Activated CD4-positive, alpha-beta memory T cell treated with anti-CD3 and anti-CD28 coated beads, Interleukin-2, amount 10 ng/mL, durations not matched to agents 7 days and 5 days (primary cell): ENCODE data around the gene PCDHGA9. TPM values are rescaled to one million over a fixed set of nuclear protein-coding genes. Genes with fewer than 3 reads are reported as not detected.
"Not testable (repeated sequence)": the region's sequence is repeated elsewhere in the genome, so short reads cannot be mapped to it uniquely, and the experiment has no call there.

Experiments
- CTCF ChIA-PET: fragments of 350-600 bp; sonication (Branson Sonifier 250); formaldehyde crosslinking; loops from one replicate; lab custom pipeline; 2021; ENCODE audit warnings: antibody characterized with exemption, inconsistent platforms; lab: Charles Lee
- POLR2A ChIA-PET: fragments of 350-600 bp; sonication (Branson Sonifier 250); formaldehyde crosslinking; loops from one replicate; lab custom pipeline; 2021; ENCODE audit warnings: antibody characterized with exemption; lab: Charles Lee
- DNase-seq: peaks from one replicate; pipeline ENCODE4 v3.0.0-alpha.2; 2020
- H3K27ac Mint-ChIP-seq: one replicate; pipeline ENCODE4 v1.8.0; 2021; ENCODE audit warnings: mild to moderate bottlenecking, mixed read lengths
- H3K27me3 Mint-ChIP-seq: one replicate; pipeline ENCODE4 v1.8.0; 2021; ENCODE audit warnings: mixed read lengths
- H3K36me3 Mint-ChIP-seq: one replicate; pipeline ENCODE4 v1.8.0; 2021; ENCODE audit warnings: low read depth, mixed read lengths
- H3K4me1 Mint-ChIP-seq: one replicate; pipeline ENCODE4 v1.8.0; 2021; ENCODE audit warnings: mixed read lengths
- H3K4me3 Mint-ChIP-seq: one replicate; pipeline ENCODE4 v1.8.0; 2021; ENCODE audit warnings: mild to moderate bottlenecking, mixed read lengths
- H3K9me3 Mint-ChIP-seq: one replicate; pipeline ENCODE4 v1.8.0; 2021; ENCODE audit warnings: mixed read lengths
- total RNA-seq, 2 experiments: library from RNA; stranded (reverse); gene quantifications; one replicate each; pipeline ENCODE4 v1.2.3, GENCODE V29; 2021

PCDHGA9 gene
- total RNA-seq, 2 experiments from 2014 or later: not detected

- ChIA-PET CTCF (interaction anchor here (1.6 to 1.7 kb wide), 2 partner anchors 16 to 135 kb away, joined by 4 to 5 read pairs; no protein-coding TSS in a partner anchor), POLR2A (no interaction called here)
- DNase-seq: no peak
- Mint-ChIP-seq H3K27ac (no peak overlapping the region), H3K4me3 (no peak overlapping the region), H3K36me3 (peaks cover 6% of the 10 kb centered on the region), H3K9me3 (peaks cover 21% of the 10 kb centered on the region), H3K27me3 (peaks cover 29% of the 10 kb centered on the region), H3K4me1 (no peaks in the 10 kb centered on the region)
Observed at GRCh38 chr5:141389153-141390042, 13.2 kb upstream of the PCDHGA9 start.

- Mint-ChIP-seq H3K27ac (no peak within 1 kb of the TSS), H3K36me3 (peaks cover 6% of the 10 kb centered on the region), H3K27me3 (peaks cover 36% of the 10 kb centered on the region), H3K4me3 (no peak within 1 kb of the TSS), H3K4me1 (no peaks in the 10 kb centered on the region), H3K9me3 (peaks cover 18% of the 10 kb centered on the region)
- no peak for DNase-seq
- ChIA-PET CTCF (interaction anchor here (1.4 kb wide), 1 partner anchor 20 kb away, joined by 5 read pairs; the partner anchor contains the start of gene PCDHGA10), POLR2A (no interaction called here)
Observed at GRCh38 chr5:141392429-141393198, 10.0 kb upstream of the PCDHGA9 start, which contains the start of gene PCDHGA8. TSS of gene PCDHGA8 (plus strand) at chr5:141392633. CDS start at chr5:141392814, 181 bp downstream.

- Mint-ChIP-seq H3K27ac (no peak overlapping the region), H3K36me3 (peaks cover 6% of the 10 kb centered on the region), H3K4me3 (no peak overlapping the region), H3K4me1 (no peaks in the 10 kb centered on the region), H3K9me3 (peaks cover 18% of the 10 kb centered on the region), H3K27me3 (peaks cover 36% of the 10 kb centered on the region)
- no peak for DNase-seq
- POLR2A ChIA-PET: no interaction called here
- CTCF ChIA-PET: interaction anchor here (1.4 kb wide), 1 partner anchor 19 kb away, joined by 5 read pairs; the partner anchor contains the start of gene PCDHGA10
Observed at GRCh38 chr5:141393267-141393666, 9.3 kb upstream of the PCDHGA9 start.

- CTCF ChIA-PET: interaction anchor here (0.7 to 1.1 kb wide), 3 partner anchors 18 to 525 kb away, joined by 3 to 4 read pairs (median 3); partner anchors contain the start of gene PCDHGA10
- H3K4me3 Mint-ChIP-seq, H3K27ac Mint-ChIP-seq, POLR2A ChIA-PET, DNase-seq, H3K4me1 Mint-ChIP-seq: not testable (repeated sequence)
- Mint-ChIP-seq H3K36me3 (peaks cover 10% of the 10 kb centered on the region), H3K27me3 (peaks cover 39% of the 10 kb centered on the region), H3K9me3 (peaks cover 14% of the 10 kb centered on the region)
Observed at GRCh38 chr5:141394401-141395187, 8.0 kb upstream of the PCDHGA9 start.

- CTCF ChIA-PET: interaction anchor here (0.9 to 2.3 kb wide), 8 partner anchors 9 to 166 kb away, joined by 3 to 11 read pairs (median 5); partner anchors contain the start of genes PCDHGA10, PCDHGA11, PCDHGB3 and PCDHGB6
- H3K4me1 Mint-ChIP-seq, H3K4me3 Mint-ChIP-seq, H3K27ac Mint-ChIP-seq: not testable (repeated sequence)
- DNase-seq: peak; percentile 38
- H3K9me3 Mint-ChIP-seq: peaks cover 11% of the 10 kb centered on the region
- POLR2A ChIA-PET: interaction anchor here (1.1 kb wide), 1 partner anchor 78 kb away, joined by 3 read pairs; the partner anchor contains the start of gene TAF7
- H3K27me3 Mint-ChIP-seq: peaks cover 41% of the 10 kb centered on the region
- H3K36me3 Mint-ChIP-seq: peaks cover 13% of the 10 kb centered on the region
Observed at GRCh38 chr5:141397756-141398551, 4.6 kb upstream of the PCDHGA9 start, which contains the start of gene PCDHGB5. TSS of gene PCDHGB5 (plus strand) at chr5:141397947. CDS start at chr5:141398128, 181 bp downstream.

- Mint-ChIP-seq H3K27me3 (peaks cover 46% of the 10 kb centered on the region), H3K9me3 (peaks cover 11% of the 10 kb centered on the region), H3K4me1 (no peaks in the 10 kb centered on the region), H3K4me3 (no peak overlapping the region), H3K27ac (no peak overlapping the region), H3K36me3 (peaks cover 13% of the 10 kb centered on the region)
- ChIA-PET POLR2A (no interaction called here), CTCF (interaction anchor here (1.1 to 2.3 kb wide), 3 partner anchors 22 to 114 kb away, joined by 3 to 10 read pairs (median 6); partner anchors contain the start of genes PCDHGA11 and PCDHGB3)
- DNase-seq: no peak
Observed at GRCh38 chr5:141398608-141399007, 4.0 kb upstream of the PCDHGA9 start.

- CTCF ChIA-PET: no interaction called here
- peaks cover 46% of the 10 kb centered on the region for H3K27me3 Mint-ChIP-seq
- no peak overlapping the region for H3K27ac Mint-ChIP-seq
Observed at GRCh38 chr5:141399555-141400258, 2.9 kb upstream of the PCDHGA9 start.

GRCh38 chr5:141403387-141403786 is 809 bp downstream of the PCDHGA9 start:
- ChIA-PET CTCF (interaction anchor here (0.8 to 1.6 kb wide), 4 partner anchors 10 to 118 kb away, joined by 3 to 6 read pairs (median 4); partner anchors contain the start of gene PCDHGA10), POLR2A (interaction anchor here (0.7 kb wide), 1 partner anchor 18 kb away, joined by 3 read pairs; the partner anchor contains the start of gene PCDHGA11)
- DNase-seq: no peak
- peaks cover 13% of the 10 kb centered on the region for H3K36me3 Mint-ChIP-seq
- H3K27me3 Mint-ChIP-seq: peaks cover 50% of the 10 kb centered on the region
- H3K4me1 Mint-ChIP-seq: no peaks in the 10 kb centered on the region
- H3K27ac Mint-ChIP-seq: no peak overlapping the region
- peaks cover 9% of the 10 kb centered on the region for H3K9me3 Mint-ChIP-seq
- no peak overlapping the region for H3K4me3 Mint-ChIP-seq

More at GRCh38 chr5:141399555-141400258, 2.9 kb upstream of the PCDHGA9 start:
- no peaks in the 10 kb centered on the region for H3K4me1 Mint-ChIP-seq
- peaks cover 8% of the 10 kb centered on the region for H3K9me3 Mint-ChIP-seq
- POLR2A ChIA-PET: no interaction called here
- DNase-seq: no peak
- H3K36me3 Mint-ChIP-seq: peaks cover 13% of the 10 kb centered on the region
- no peak overlapping the region for H3K4me3 Mint-ChIP-seq

- H3K27ac Mint-ChIP-seq, H3K4me1 Mint-ChIP-seq, H3K36me3 Mint-ChIP-seq, POLR2A ChIA-PET: not testable (repeated sequence)
- peak; percentile 31 for DNase-seq
- peak within 1 kb of the TSS; percentile 26 for H3K4me3 Mint-ChIP-seq
- peaks cover 53% of the 10 kb centered on the region for H3K27me3 Mint-ChIP-seq
- H3K9me3 Mint-ChIP-seq: peaks cover 12% of the 10 kb centered on the region
- CTCF ChIA-PET: interaction anchor here (0.9 to 2.5 kb wide), 9 partner anchors 10 to 150 kb away, joined by 3 to 6 read pairs (median 3); partner anchors contain the start of genes PCDHGA11, PCDHGA12, PCDHGB3 and PCDHGB4
Observed at GRCh38 chr5:141407790-141408505, 5.4 kb downstream of the PCDHGA9 start, which contains the start of gene PCDHGB6. TSS of gene PCDHGB6 (plus strand) at chr5:141408021. CDS start at chr5:141408203, 182 bp downstream.

- no peak overlapping the region for H3K4me3 Mint-ChIP-seq
- no peak for DNase-seq
- H3K9me3 Mint-ChIP-seq: peaks cover 16% of the 10 kb centered on the region
- no peak overlapping the region for H3K27ac Mint-ChIP-seq
- peaks cover 12% of the 10 kb centered on the region for H3K4me1 Mint-ChIP-seq
- ChIA-PET CTCF (interaction anchor here (0.7 kb wide), 1 partner anchor 115 kb away, joined by 4 read pairs; no protein-coding TSS in a partner anchor), POLR2A (no interaction called here)
- H3K36me3 Mint-ChIP-seq: peaks cover 18% of the 10 kb centered on the region
- H3K27me3 Mint-ChIP-seq: peaks cover 61% of the 10 kb centered on the region
Observed at GRCh38 chr5:141409598-141410306, 7.2 kb downstream of the PCDHGA9 start.
